ENCODE results near the gene RMRP.
"Not testable (repeated sequence)": the region's sequence is repeated elsewhere in the genome, so short reads cannot be mapped to it uniquely, and the experiment has no call there.

- TF ChIP-seq, protein P1, sequence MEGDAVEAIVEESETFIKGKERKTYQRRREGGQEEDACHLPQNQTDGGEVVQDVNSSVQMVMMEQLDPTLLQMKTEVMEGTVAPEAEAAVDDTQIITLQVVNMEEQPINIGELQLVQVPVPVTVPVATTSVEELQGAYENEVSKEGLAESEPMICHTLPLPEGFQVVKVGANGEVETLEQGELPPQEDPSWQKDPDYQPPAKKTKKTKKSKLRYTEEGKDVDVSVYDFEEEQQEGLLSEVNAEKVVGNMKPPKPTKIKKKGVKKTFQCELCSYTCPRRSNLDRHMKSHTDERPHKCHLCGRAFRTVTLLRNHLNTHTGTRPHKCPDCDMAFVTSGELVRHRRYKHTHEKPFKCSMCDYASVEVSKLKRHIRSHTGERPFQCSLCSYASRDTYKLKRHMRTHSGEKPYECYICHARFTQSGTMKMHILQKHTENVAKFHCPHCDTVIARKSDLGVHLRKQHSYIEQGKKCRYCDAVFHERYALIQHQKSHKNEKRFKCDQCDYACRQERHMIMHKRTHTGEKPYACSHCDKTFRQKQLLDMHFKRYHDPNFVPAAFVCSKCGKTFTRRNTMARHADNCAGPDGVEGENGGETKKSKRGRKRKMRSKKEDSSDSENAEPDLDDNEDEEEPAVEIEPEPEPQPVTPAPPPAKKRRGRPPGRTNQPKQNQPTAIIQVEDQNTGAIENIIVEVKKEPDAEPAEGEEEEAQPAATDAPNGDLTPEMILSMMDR (conservative IDR thresholded peaks at IDR 0.05 in 1 of 2, IDR thresholded peaks at IDR 0.05 in 1 of 2; ENCODE audit: extremely low read depth in 1 of 2, insufficient read depth in 1 of 2, low read depth in 1 of 2, low read length in 2 of 2): not testable (repeated sequence)
- TF ChIP-seq EZH2 (IDR thresholded peaks at IDR 0.05; ENCODE audit: borderline replicate concordance, low read length): not testable (repeated sequence)
These were observed 16.3 kb downstream of the RMRP start for GRCh38 chr9:35641478-35641877.

Data from mammary epithelial cell (primary cell).